HepG2 (cell line): ENCODE data around the gene TRIM27. TPM values are rescaled to one million over a fixed set of nuclear protein-coding genes. Genes with fewer than 3 reads are reported as not detected.

Source experiments
- BCLAF1 ChIP-seq: fragments of 450-650 bp; IDR thresholded peaks from 2 replicates; pipeline ENCODE4 v1.6.1; 2017; ENCODE audit warnings: mild to moderate bottlenecking
- HIC2 ChIP-seq: sonication (generic); formaldehyde crosslinking; IDR thresholded peaks from 2 replicates; pipeline ENCODE4 v1.9.0; 2022; ENCODE audit warnings: low read depth, missing genetic modification reagents
- HMGA1 ChIP-seq: sonication (generic); formaldehyde crosslinking; conservative IDR thresholded peaks from 2 replicates; pipeline ENCODE4 v1.4.0; 2020; ENCODE audit warnings: missing genetic modification reagents
- KLF15 ChIP-seq: sonication (generic); formaldehyde crosslinking; IDR thresholded peaks from 2 replicates; pipeline ENCODE4 v1.8.1; 2023; ENCODE audit warnings: borderline replicate concordance, mild to moderate bottlenecking, inconsistent platforms, missing genetic modification reagents, mixed read lengths
- MXI1 ChIP-seq: IDR thresholded peaks from 3 replicates; pipeline ENCODE4 v1.6.1; 2012; ENCODE audit warnings: low read depth, low read length, inconsistent platforms, borderline replicate concordance
- ZBTB38 ChIP-seq: sonication (generic); formaldehyde crosslinking; IDR thresholded peaks from 2 replicates; pipeline ENCODE4 v1.5.1; 2020; ENCODE audit warnings: mild to moderate bottlenecking, missing genetic modification reagents
- ZFAT ChIP-seq: sonication (generic); formaldehyde crosslinking; conservative IDR thresholded peaks from 2 replicates; pipeline ENCODE4 v1.8.1; 2023; ENCODE audit warnings: missing genetic modification reagents, inconsistent platforms
- ZHX1 ChIP-seq: sonication (generic); formaldehyde crosslinking; IDR thresholded peaks from 2 replicates; pipeline ENCODE4 v1.8.1; 2022; ENCODE audit warnings: low read depth, mild to moderate bottlenecking, missing genetic modification reagents
- ZNF274 ChIP-seq: sonication (generic); formaldehyde crosslinking; IDR thresholded peaks from 2 replicates; pipeline ENCODE4 v1.5.1; 2020; ENCODE audit warnings: mild to moderate bottlenecking, missing genetic modification reagents
- ZNF468 ChIP-seq: sonication (generic); formaldehyde crosslinking; IDR thresholded peaks from 2 replicates; pipeline ENCODE4 v1.8.0; 2022; ENCODE audit warnings: mild to moderate bottlenecking, moderate library complexity, missing genetic modification reagents
- ZNF615 ChIP-seq: sonication (generic); formaldehyde crosslinking; IDR thresholded peaks from 2 replicates; pipeline ENCODE4 v1.5.0; 2020; ENCODE audit warnings: mild to moderate bottlenecking, missing genetic modification reagents, borderline replicate concordance
- ZNF629 ChIP-seq: sonication (generic); formaldehyde crosslinking; conservative IDR thresholded peaks from 2 replicates; pipeline ENCODE4 v1.5.0; 2020; ENCODE audit warnings: missing genetic modification reagents
- polyA plus RNA-seq, 8 experiments: library from polyadenylated mRNA; depleted of rRNA in 3 of 8; stranded (reverse) in 7 of 8; unstranded in 1 of 8; fragments of >200 nt; fragmentation: Illumina TruSeq in 4 of 8; extraction: Trizol in 4 of 8; gene quantifications; 2 replicates each; pipeline versions ENCODE4 v1.2.1 to v1.2.3, GENCODE V29; 2011 to 2016; ENCODE audit warnings: low read depth in 4 of 8, missing spikeins in 1 of 8, mixed read lengths in 1 of 8; ENCODE audit not compliant: insufficient read depth in 1 of 8
- total RNA-seq, 5 experiments: library from RNA; depleted of rRNA; stranded (reverse); fragments of >200 nt; fragmentation: Illumina TruSeq; extraction: Trizol; gene quantifications; 2 replicates each; pipeline ENCODE4 v1.2.3, GENCODE V29; 2016; ENCODE audit warnings: low read depth in 1 of 5
- TF ChIP-seq, protein P1 (sequence below): sonication (generic); formaldehyde crosslinking; IDR thresholded peaks from 2 replicates; pipeline ENCODE4 v1.4.0; 2020; ENCODE audit warnings: missing genetic modification reagents, borderline replicate concordance

Gene TRIM27
- total and polyA plus RNA-seq, 2 of the 13 experiments (the other 11 are each of a cell fraction or from before 2014, with no cell fraction given) = 88.6 to 112 TPM

DNA sequence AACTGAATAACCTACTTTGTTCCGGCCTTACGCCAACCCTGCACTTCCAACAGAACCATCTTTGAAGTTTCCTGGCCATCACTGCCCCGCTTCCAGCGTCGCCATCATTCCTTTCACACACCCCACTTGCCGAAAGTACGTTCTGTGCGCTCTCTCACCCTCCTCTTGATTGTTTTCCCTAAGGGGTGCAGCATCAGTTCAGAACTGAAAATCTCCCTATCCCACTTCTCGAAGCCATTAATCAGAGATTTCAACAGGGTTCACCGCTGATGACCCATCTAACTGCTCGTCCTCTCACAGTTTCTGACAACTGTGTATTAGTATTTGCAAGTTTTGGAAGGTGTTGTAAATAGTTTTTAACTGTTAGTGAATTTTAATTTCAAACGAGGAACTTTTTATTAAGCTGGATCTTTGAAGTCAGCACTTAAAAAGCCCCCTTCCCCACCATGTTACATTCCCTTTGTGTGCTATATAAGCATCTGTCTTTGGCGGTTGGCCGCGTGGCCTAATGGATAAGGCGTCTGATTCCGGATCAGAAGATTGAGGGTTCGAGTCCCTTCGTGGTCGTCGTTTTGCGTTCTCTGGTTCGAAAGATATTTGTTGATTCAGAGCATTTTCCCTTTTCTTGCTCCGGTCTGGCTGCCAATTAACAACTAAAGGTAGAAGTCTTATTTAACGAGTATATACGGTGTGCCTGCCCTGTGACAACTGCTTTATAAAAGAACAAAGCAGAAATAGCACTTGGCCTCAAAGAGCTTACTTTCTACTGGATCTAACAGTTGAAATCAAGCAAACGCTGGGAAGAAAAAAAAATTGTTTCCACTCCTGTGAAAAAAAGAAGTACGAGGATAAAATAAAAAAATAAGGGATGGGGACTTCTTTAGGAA, 42.6 kb downstream of the TRIM27 start (continued):
- no peak for TF ChIP-seq ZNF615 (CRISPR knock-in tag)
- TF ChIP-seq ZNF274 (CRISPR knock-in tag) = no peak
- TF ChIP-seq ZNF468 = no peak
- no peak; the same call in 1 of the 2 replicates for TF ChIP-seq ZHX1 (CRISPR knock-in tag)
- TF ChIP-seq KLF15 (CRISPR knock-in tag) = no peak
- TF ChIP-seq ZNF629 (CRISPR knock-in tag) = peak; percentile 39; the same call in 1 of the 2 replicates
- no peak for TF ChIP-seq ZFAT
- TF ChIP-seq HMGA1 = no peak
- TF ChIP-seq BCLAF1 = no peak
- TF ChIP-seq ZBTB38 (CRISPR knock-in tag) = peak; percentile 92
- TF ChIP-seq, protein P1, sequence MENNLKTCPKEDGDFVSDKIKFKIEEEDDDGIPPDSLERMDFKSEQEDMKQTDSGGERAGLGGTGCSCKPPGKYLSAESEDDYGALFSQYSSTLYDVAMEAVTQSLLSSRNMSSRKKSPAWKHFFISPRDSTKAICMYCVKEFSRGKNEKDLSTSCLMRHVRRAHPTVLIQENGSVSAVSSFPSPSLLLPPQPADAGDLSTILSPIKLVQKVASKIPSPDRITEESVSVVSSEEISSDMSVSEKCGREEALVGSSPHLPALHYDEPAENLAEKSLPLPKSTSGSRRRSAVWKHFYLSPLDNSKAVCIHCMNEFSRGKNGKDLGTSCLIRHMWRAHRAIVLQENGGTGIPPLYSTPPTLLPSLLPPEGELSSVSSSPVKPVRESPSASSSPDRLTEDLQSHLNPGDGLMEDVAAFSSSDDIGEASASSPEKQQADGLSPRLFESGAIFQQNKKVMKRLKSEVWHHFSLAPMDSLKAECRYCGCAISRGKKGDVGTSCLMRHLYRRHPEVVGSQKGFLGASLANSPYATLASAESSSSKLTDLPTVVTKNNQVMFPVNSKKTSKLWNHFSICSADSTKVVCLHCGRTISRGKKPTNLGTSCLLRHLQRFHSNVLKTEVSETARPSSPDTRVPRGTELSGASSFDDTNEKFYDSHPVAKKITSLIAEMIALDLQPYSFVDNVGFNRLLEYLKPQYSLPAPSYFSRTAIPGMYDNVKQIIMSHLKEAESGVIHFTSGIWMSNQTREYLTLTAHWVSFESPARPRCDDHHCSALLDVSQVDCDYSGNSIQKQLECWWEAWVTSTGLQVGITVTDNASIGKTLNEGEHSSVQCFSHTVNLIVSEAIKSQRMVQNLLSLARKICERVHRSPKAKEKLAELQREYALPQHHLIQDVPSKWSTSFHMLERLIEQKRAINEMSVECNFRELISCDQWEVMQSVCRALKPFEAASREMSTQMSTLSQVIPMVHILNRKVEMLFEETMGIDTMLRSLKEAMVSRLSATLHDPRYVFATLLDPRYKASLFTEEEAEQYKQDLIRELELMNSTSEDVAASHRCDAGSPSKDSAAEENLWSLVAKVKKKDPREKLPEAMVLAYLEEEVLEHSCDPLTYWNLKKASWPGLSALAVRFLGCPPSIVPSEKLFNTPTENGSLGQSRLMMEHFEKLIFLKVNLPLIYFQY (CRISPR knock-in tag) = no peak
- peak; percentile 57; the same call in 2 of the 3 replicates for TF ChIP-seq MXI1
- TF ChIP-seq HIC2 (CRISPR knock-in tag) = no peak
